Aortic smooth muscle cell (primary cell): ENCODE measurements around the gene DYNLL2. TPM values are rescaled to one million over a fixed set of nuclear protein-coding genes. Genes with fewer than 3 reads are reported as not detected.

Source experiments
- total RNA-seq: library from RNA; depleted of rRNA; stranded (reverse); fragments of >200 nt; gene quantifications from 2 replicates; pipeline ENCODE4 v1.2.3, GENCODE V29; 2014

Gene DYNLL2
- total RNA-seq, result 19.0 and 25.4 TPM in 2 replicates

DNA sequence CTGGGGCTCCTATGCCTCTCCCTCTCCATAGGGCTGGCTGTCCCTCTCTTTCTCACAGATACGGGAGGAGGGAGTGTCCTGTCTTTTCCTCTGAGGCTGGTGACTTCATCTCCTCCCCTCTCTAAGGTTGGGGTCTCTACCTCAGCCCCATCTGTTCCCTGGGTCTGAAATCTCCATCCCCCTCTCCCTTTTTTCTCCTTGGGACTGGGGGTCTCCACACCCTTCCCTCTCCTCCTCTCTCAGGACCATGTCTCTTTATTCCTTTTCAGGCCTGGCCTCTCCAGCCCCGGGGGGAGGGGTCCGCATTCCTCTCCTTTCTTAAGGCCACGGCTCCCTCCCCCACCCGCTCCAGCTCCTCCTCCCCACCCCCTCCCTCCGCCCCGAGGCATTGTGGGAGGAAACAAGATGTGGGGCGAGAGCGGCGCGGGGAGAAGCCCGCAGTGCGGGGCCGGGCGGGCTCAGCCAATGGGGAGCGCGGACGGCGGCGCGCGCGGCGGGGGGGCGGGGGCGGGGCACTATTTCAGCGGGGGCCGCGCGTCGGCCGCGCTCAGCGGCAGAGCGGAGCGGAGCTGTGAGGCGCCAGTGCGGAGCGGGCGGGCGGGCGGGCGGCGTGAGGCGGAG lies at the start of gene DYNLL2:
Gene DYNLL2 (plus strand): TSS at position 550 of the 621 bp plus-strand sequence. CDS start 3,672 bp downstream, outside the sequence.

Other genes with a start within 250 kb of the DYNLL2 start
- gene MRPS23, start 233.4 kb upstream of the DYNLL2 start, total RNA-seq, result 22.1 and 29.3 TPM in 2 replicates
- gene CUEDC1, start 128.0 kb upstream of the DYNLL2 start, total RNA-seq, result 11.9 and 14.4 TPM in 2 replicates
- 29.7 and 36.7 TPM in 2 replicates for gene VEZF1, start 95.2 kb upstream of the DYNLL2 start, total RNA-seq
- 420 and 544 TPM in 2 replicates for gene SRSF1, start 76.2 kb upstream of the DYNLL2 start, total RNA-seq
- gene OR4D1, start 65.0 kb downstream of the DYNLL2 start, total RNA-seq, result not detected in 2 replicates
- gene OR4D2, start 83.6 kb downstream of the DYNLL2 start, total RNA-seq, result not detected in 2 replicates
- gene EPX, start 109.3 kb downstream of the DYNLL2 start, total RNA-seq, result not detected in 2 replicates
- gene MKS1, start 135.8 kb downstream of the DYNLL2 start, total RNA-seq, result 11.6 and 12.1 TPM in 2 replicates
- gene LPO, start 155.2 kb downstream of the DYNLL2 start, total RNA-seq, result not detected in 2 replicates
- gene MPO, start 197.5 kb downstream of the DYNLL2 start, total RNA-seq, result under 0.01 and 0.06 TPM in 2 replicates
- gene TSPOAP1, start 245.4 kb downstream of the DYNLL2 start, total RNA-seq, result not detected in 2 replicates